ENCODE results near the gene CXXC5.

CXXC5 gene

DNA sequence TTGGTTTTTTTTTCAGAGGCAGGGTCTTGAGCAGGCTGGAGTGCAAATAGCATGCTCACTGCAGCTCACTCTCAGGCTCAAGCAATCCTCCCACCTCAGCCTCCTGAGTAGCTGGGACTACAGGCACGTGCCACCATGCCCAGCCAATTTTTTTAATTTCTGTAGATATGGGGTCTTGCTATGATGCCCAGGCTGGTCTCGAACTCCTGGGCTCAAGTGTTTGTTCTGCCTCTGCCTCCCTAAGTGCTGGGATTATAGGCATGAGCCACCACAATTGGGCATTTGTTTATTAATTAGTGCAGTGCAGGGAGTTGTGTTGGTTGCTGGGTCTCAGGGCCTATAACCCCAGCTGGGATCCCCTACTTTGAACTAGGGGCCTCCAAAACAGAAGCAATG, 47.0 kb downstream of the CXXC5 start:
- no peak for TF ChIP-seq CTCF (conservative IDR thresholded peaks at IDR 0.05; ENCODE audit: control insufficient read depth, insufficient read depth, low read depth, low read length)
- H3K4me3 ChIP-seq (ENCODE audit: control insufficient read depth, low read depth, low read length): no peak overlapping the region
- no peak for DNase-seq (ENCODE audit: low read depth)

- DNase-seq (ENCODE audit: low read depth): no peak
- H3K4me3 ChIP-seq (ENCODE audit: control insufficient read depth, low read depth, low read length): no peak overlapping the region
- TF ChIP-seq CTCF (conservative IDR thresholded peaks at IDR 0.05; ENCODE audit: control insufficient read depth, insufficient read depth, low read depth, low read length): no peak
Observed at GRCh38 chr5:139696167-139696893, 48.2 kb downstream of the CXXC5 start.

DNA sequence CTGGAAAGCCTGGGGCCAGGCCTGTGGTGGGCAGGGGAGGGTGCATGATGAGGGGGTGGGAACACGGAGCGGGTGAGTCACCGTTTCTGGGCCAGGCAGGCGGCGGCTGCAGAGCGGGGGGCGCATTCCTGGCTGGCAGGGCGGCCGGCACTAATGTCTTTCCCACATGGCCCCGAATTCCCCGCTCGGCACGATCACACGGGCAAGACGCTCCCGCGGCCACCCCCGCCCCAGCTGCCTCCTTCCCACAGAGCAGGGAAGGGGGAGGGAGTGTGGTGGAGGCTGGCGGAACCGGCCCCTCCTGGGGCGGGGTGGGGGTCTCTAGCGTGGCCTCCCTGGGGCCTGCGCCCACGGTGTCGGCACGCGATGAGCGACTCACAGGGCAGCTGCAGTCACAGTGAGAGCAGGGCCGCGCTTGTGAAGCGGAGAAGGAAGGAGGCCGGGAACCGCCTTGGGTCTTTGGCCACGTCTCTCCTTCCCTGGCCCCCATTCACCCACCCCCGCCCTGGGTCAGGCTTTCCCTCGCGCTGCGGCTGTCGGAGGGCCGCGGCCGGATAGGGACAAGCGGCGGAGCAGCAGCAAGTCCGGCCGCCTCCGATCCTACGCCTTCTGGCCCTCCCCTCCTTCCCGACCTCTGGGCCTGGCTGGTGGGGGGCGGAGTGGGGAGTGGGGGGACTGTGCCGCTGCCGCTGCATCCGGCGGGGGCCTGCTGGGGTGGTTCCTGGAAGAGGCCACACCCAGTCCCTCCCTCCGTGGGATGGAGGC, 48.9 kb downstream of the CXXC5 start:
- no peak for TF ChIP-seq CTCF (conservative IDR thresholded peaks at IDR 0.05; ENCODE audit: control insufficient read depth, insufficient read depth, low read depth, low read length)
- DNase-seq (ENCODE audit: low read depth): peak; percentile 81

GRCh38 chr5:139698490-139699146, 50.5 kb downstream of the CXXC5 start:
- no peak overlapping the region for H3K4me3 ChIP-seq (ENCODE audit: control insufficient read depth, low read depth, low read length)
- DNase-seq (ENCODE audit: low read depth): peak; percentile 70
- no peak for TF ChIP-seq CTCF (conservative IDR thresholded peaks at IDR 0.05; ENCODE audit: control insufficient read depth, insufficient read depth, low read depth, low read length)

More for the DNA sequence above, 48.9 kb downstream of the CXXC5 start:
- H3K4me3 ChIP-seq (ENCODE audit: control insufficient read depth, low read depth, low read length): peak overlapping the region; percentile 37

DNA sequence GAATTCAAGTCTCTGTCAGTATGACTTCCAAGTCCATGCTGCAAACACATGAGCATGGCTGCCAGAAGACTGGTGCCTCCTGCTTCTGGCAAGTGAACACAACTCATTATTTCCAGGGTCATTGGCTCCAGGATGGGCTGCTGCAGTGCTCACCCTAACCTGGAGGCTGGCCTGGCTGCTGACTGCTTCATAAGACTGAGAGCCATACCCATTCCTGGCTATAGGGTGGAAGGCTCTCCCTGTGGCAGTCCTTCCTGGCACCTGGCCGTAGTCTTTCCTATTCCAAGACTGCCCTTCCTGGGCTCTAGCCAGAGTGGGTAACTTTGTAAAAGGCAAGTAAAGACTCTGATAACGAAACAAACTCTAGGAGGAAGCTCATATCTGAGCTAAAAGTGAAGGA, 51.2 kb downstream of the CXXC5 start:
- TF ChIP-seq CTCF (conservative IDR thresholded peaks at IDR 0.05; ENCODE audit: control insufficient read depth, insufficient read depth, low read depth, low read length): no peak
- no peak overlapping the region for H3K4me3 ChIP-seq (ENCODE audit: control insufficient read depth, low read depth, low read length)
- no peak for DNase-seq (ENCODE audit: low read depth)

- TF ChIP-seq CTCF (conservative IDR thresholded peaks at IDR 0.05; ENCODE audit: control insufficient read depth, insufficient read depth, low read depth, low read length): no peak
- DNase-seq (ENCODE audit: low read depth): no peak
- no peak overlapping the region for H3K4me3 ChIP-seq (ENCODE audit: control insufficient read depth, low read depth, low read length)
Observed at GRCh38 chr5:139700711-139701055, 52.5 kb downstream of the CXXC5 start.
